Panc1 (cell line): ENCODE results near the gene TMEM201. TPM values are rescaled to one million over a fixed set of nuclear protein-coding genes. Genes with fewer than 3 reads are reported as not detected.

Experiments used
- ATAC-seq: fragments of 200-7000 bp; cut with Tn5 transposase; 2 replicates; pipeline ENCODE4 v1.9.1; 2020; ENCODE audit warnings: mild to moderate bottlenecking, moderate library complexity
- BruUV-seq: library from RNA; stranded (reverse); fragments of 400-500 nt; replicated peaks from 2 replicates; lab custom pipeline; 2021; lab: Mats Ljungman, UMichigan
- CTCF ChIA-PET: fragments of 300-600 bp; sonication (Branson Sonifier 250); formaldehyde crosslinking; loops from one replicate; lab custom pipeline; 2022; ENCODE audit warnings: antibody characterized with exemption; lab: Charles Lee
- POLR2A ChIA-PET: fragments of 300-600 bp; sonication (Branson Sonifier 250); formaldehyde crosslinking; loops from one replicate; lab custom pipeline; 2022; ENCODE audit warnings: antibody characterized with exemption; lab: Charles Lee
- DNase-seq: peaks from one replicate; pipeline ENCODE4 v3.0.0-alpha.2; 2010; ENCODE audit warnings: low read depth, low spot score
- H3K27ac ChIP-seq: 2 replicates; pipeline ENCODE4 v1.5.1; 2011; ENCODE audit warnings: mild to moderate bottlenecking, low read length, inconsistent platforms
- H3K27me3 ChIP-seq: fragments of 200-500 bp; sonication (Bioruptor generic); 2 replicates; pipeline ENCODE4 v1.6.0; 2014; ENCODE audit warnings: low read length, inconsistent platforms; ENCODE audit not compliant: control insufficient read depth, insufficient read depth
- H3K36me3 ChIP-seq: fragments of 200-500 bp; sonication (Bioruptor generic); 2 replicates; pipeline ENCODE4 v1.5.1; 2014; ENCODE audit warnings: inconsistent platforms, mild to moderate bottlenecking, low read length, moderate library complexity; ENCODE audit not compliant: control insufficient read depth, insufficient read depth
- H3K4me1 ChIP-seq: 2 replicates; pipeline ENCODE4 v1.5.1; 2011; ENCODE audit warnings: inconsistent platforms, mild to moderate bottlenecking, low read length, moderate library complexity; ENCODE audit not compliant: control insufficient read depth, insufficient read depth
- H3K4me3 ChIP-seq, 2 experiments: 2 replicates each; pipeline ENCODE4 v1.5.1; 2011 to 2012; ENCODE audit warnings: low read depth in 2 of 2, low read length in 2 of 2, mild to moderate bottlenecking in 2 of 2, inconsistent platforms in 1 of 2, moderate library complexity in 1 of 2
- H3K9me3 ChIP-seq: fragments of 200-500 bp; sonication (Bioruptor generic); 2 replicates; pipeline ENCODE4 v1.5.1; 2014; ENCODE audit warnings: low read depth, mild to moderate bottlenecking, inconsistent platforms, low read length, moderate library complexity; ENCODE audit not compliant: control insufficient read depth, insufficient read depth
- CTCF ChIP-seq: fragments of 450-650 bp; IDR thresholded peaks from 2 replicates; pipeline ENCODE4 v1.5.1; 2017; ENCODE audit warnings: mild to moderate bottlenecking
- POLR2AphosphoS5 ChIP-seq: IDR thresholded peaks from 2 replicates; pipeline ENCODE4 v1.6.1; 2012; ENCODE audit warnings: mild to moderate bottlenecking, low read depth, low read length, moderate library complexity
- REST ChIP-seq, 2 experiments: IDR thresholded peaks; 2 replicates each; pipeline ENCODE4 v1.6.1; 2011 to 2012; ENCODE audit warnings: low read depth in 2 of 2, control low read depth in 1 of 2, low read length in 1 of 2, mild to moderate bottlenecking in 1 of 2, moderate library complexity in 1 of 2; ENCODE audit not compliant: insufficient read depth in 1 of 2
- SIN3A ChIP-seq: IDR thresholded peaks from 2 replicates; pipeline ENCODE4 v1.6.1; 2012; ENCODE audit warnings: low read depth, mild to moderate bottlenecking, low read length, moderate library complexity, borderline replicate concordance; ENCODE audit not compliant: insufficient read depth
- TCF7L2 ChIP-seq: IDR thresholded peaks from 2 replicates; pipeline ENCODE4 v1.6.1; 2011; ENCODE audit warnings: mild to moderate bottlenecking, low read depth, low read length, inconsistent platforms
- in situ Hi-C: cut with HindIII; loops from 2 replicates; pipeline ENCODE4 v1.10.0; 2016; ENCODE audit warnings: low sequenced_read_pairs, low pct_unique_long_range_greater_than_20kb
- intact Hi-C: fragments of 100-400 bp; cut with micrococcal nuclease; formaldehyde crosslinking; loops from one replicate; pipeline ENCODE4 v1.10.0; 2022; ENCODE audit not compliant: unreplicated experiment
- total RNA-seq: library from RNA; stranded (reverse); gene quantifications from one replicate; pipeline ENCODE4 v1.2.1, GENCODE V29; 2021; ENCODE audit not compliant: unreplicated experiment

The TMEM201 gene
- total RNA-seq, 1 experiment from 2014 or later, result 26.5 TPM

GRCh38 chr1:9595968-9596340 is 7.2 kb downstream of the TMEM201 start:
- no peak for DNase-seq
- Histone ChIP-seq H3K27ac (no peak overlapping the region), H3K9me3 (no peaks in the 10 kb centered on the region), H3K4me1 (peaks cover 5% of the 10 kb centered on the region; the same call in 1 of the 2 replicates), H3K36me3 (no peaks in the 10 kb centered on the region), H3K4me3 (no peak overlapping the region), H3K27me3 (no peaks in the 10 kb centered on the region)
- in situ Hi-C loops (no loop called here), intact Hi-C loops (no loop called here)
- TF ChIP-seq SIN3A (no peak), CTCF (no peak), REST (IDR thresholded peaks at IDR 0.05; ENCODE audit: insufficient read depth in 1 of 2, low read depth in 2 of 2, low read length in 1 of 2) (no peak), POLR2AphosphoS5 (no peak), TCF7L2 (no peak)
- ATAC-seq, result no peak
- BruUV-seq, result no TSS peak
- ChIA-PET POLR2A (no interaction called here), CTCF (no interaction called here)

- DNase-seq (no peak), ATAC-seq (no peak)
- H3K27me3 ChIP-seq, result no peaks in the 10 kb centered on the region
- POLR2A ChIA-PET, result no interaction called here
- intact Hi-C loops, result no loop called here
- no peak overlapping the region for H3K4me3 ChIP-seq
- H3K4me1 ChIP-seq, result peaks cover 5% of the 10 kb centered on the region; the same call in 1 of the 2 replicates
- no peaks in the 10 kb centered on the region for H3K36me3 ChIP-seq
- BruUV-seq, result no TSS peak
- TF ChIP-seq REST (IDR thresholded peaks at IDR 0.05; ENCODE audit: insufficient read depth in 1 of 2, low read depth in 2 of 2, low read length in 1 of 2) (no peak), TCF7L2 (no peak), CTCF (no peak), POLR2AphosphoS5 (no peak), SIN3A (no peak)
- CTCF ChIA-PET, result no interaction called here
- in situ Hi-C loops, result no loop called here
- no peaks in the 10 kb centered on the region for H3K9me3 ChIP-seq
- no peak overlapping the region for H3K27ac ChIP-seq
Observed at GRCh38 chr1:9596415-9597123, 7.9 kb downstream of the TMEM201 start.
